ENCODE data around the gene ZNF189.
"Not testable (repeated sequence)": the region's sequence is repeated elsewhere in the genome, so short reads cannot be mapped to it uniquely, and the experiment has no call there.

Gene ZNF189

DNA sequence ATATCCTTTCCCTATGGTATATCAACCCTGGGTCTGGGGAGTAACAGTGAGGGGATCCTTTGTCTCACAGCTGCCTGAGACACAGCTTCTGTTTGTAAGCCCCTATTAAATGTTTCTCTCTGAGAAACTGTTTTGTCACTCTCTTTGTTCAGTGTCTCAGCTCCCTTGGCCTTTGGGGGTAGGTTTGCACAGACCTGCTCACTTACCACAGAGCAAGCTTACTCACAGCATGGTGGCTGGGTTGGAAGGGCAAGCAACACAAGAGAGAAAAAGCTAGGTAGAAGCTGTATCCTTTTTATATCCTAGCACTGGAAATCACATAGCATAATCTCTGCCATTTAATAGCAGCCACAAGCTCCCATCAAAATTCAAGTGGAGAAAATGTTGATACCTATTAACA is 18.4 kb upstream of the ZNF189 start:
- DNase-seq (ENCODE audit: low read depth), result no peak

DNA sequence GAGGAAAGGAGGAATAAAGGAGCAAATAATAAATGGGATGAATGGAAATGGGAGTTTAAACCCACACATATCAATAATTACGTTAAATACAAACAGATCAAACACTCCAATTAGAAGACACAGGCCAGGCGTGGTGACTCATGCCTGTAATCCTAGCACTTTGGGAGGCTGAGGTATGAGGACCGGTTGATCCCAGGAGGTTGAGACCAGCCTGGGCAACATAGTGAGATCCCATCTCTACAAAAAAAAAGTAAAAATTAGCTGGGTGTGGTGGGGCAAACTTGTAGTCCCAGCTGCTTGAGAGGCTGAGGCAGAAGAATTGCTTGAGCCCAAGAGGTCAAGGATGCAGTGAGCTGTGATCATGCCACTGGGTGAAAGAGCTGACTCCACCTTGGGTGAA is 17.5 kb upstream of the ZNF189 start:
- no peak for DNase-seq (ENCODE audit: low read depth)

DNA sequence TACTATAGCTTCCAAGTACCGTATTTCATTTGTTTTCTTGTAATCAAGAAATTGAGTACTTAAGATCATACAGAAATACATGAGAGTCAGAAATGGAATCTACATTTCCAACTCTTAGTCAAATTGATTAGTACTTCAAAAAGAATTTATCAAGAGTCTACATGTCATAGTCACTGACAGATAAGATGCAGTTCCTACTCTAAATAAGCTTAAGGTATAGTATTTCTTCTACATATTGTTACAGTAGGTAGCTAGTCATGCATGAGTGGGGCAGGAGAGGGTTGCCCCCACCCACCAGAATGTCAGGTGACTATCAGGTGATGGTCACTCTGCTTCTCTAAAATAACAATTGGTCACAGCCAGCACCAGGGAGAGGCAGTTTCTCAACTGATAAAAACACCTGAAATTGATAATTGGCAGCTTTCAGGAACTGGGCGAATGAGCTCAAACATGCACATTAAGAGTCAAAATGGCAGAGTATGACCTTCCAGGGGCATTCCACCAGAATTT is 16.8 kb upstream of the ZNF189 start:
- no peak for DNase-seq (ENCODE audit: low read depth)

DNA sequence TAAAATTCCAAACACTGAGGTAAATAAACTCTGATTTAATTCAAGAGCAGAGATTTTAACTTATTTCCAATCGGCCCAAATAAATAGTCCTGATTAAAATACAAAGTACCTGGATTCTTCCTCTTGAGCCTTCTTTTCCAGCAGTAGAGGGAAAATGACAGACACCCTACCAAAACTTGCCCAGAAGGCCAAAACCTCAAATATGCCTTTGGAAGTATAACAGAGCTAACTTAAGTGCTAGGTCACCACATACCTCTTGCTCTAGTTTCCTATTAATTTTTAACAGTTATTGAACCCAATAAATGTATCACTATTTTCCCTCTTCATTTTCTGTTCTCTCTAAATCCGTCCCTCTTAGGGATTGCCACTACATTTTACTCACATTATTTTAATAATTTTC is 15.3 kb upstream of the ZNF189 start:
- no peak for DNase-seq (ENCODE audit: low read depth)

DNA sequence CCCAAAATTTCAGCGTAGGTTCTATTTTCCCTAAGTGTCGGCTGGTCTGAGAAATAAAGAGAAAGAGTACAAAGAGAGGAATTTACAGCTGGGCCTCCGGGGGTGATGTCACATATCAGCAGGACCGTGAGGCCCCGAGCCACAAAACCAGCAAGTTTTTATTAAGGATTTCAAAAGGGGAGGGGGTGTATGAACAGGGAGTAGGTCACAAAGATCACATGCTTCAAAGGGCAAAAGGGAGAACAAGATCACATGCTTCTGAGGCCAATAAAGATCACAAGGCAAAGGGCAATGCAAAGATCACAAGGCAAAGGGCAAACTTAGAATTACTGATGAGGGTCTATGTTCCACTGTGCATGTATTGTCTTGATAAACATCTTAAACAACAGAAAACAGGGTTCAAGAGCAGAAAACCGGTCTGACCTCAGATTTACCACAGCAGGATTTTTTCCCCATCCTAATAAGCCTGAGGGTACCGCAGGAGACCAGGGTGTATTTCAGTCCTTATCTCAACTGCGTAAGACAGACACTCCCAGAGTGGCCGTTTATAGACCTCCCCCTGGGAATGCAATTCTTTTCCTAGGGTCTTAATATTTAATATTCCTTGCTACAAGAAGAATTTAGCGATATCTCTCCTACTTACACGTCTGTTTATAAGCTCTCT is 13.6 kb upstream of the ZNF189 start, which contains the start of gene BAAT:
TSS of gene BAAT (minus strand) at position 134 of the 664 bp plus-strand sequence. CDS start 13,602 bp downstream, outside the sequence.
- DNase-seq (ENCODE audit: low read depth), result not testable (repeated sequence)

DNA sequence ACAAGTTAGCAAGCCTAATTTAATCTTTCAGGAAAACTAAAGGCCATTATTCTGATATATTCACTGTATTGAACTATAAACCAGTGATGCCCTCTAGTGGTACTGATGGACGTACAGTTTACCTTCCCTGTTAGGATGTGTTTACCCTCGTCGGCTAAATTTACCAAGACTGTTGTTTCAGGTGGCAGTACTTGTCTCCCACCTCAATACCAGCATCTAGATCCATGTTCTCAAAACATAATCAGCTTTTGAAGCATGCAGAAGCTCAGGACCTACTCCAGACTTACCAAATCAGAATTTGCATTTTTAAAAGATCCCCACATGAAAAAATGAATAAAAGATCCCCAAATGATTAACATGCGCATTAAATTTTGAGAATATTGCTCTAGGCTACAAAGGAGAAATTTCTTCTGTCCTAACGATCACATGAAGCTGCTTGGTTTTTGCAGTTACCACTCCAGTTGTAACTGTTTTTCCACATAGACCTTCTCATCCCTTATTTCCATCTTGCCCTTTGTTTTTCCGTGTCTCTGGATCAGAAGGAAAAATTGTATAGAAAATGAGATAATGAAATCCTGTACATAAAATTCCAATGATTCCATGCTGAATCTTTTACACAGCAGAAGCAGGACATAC is 10.7 kb upstream of the ZNF189 start:
- no peak for DNase-seq (ENCODE audit: low read depth)

DNA sequence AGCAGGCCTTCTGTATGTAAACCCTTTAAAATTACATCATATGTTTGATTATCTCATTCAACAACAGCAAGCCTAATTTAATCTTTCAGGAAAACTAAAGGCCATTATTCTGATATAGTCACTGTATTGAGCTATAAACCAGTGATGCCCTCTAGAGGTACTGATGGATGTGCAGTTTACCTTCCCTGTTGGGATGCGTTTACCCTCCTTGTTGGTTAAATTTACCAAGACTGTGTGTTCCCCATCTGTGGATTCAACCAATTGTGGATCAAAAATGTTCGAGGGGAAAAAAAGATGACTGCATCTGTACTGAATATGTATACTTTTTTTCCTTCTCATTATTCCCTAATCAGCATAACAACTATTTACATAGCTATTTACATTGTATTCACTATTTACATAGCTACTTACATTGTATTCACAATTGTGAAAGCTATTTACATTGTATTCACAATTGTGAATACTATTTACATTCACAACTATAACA is 10.1 kb upstream of the ZNF189 start:
- DNase-seq (ENCODE audit: low read depth), result no peak

DNA sequence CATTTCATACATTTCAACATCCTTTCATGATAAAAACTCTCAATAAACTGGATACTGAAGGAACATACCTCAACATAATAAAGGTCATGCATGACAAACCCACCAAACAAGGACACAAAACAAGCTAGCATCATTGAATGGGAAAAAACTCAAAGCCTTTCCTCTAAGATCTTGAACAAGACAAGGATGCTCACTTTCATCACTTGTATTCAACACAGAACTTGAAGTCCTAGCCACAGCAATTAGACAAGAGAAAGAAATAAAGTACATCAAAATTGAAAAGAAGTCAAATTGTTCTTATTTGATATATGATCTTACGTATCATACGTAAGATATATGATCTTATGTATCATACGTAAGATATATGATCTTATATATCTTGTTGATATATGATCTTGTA is 5.5 kb upstream of the ZNF189 start:
- no peak for DNase-seq (ENCODE audit: low read depth)

DNA sequence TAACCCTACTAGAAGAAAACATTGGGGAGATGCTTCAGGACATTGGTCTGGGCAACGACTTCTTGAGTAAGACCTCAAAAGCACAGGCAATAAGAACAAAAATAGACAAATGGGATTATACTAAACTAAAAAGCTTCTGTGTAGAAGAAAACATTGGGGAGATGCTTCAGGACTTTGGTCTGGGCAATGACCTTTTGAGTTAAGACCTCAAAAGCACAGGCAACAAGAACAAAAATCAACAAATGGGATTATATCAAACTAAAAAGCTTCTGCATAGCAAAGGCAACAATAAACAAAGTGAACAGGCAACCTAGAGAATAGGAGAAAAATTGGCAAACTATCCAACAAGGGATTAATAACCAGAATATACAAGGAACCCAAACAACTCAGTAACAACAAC is 4.0 kb upstream of the ZNF189 start:
- no peak for DNase-seq (ENCODE audit: low read depth)

DNA sequence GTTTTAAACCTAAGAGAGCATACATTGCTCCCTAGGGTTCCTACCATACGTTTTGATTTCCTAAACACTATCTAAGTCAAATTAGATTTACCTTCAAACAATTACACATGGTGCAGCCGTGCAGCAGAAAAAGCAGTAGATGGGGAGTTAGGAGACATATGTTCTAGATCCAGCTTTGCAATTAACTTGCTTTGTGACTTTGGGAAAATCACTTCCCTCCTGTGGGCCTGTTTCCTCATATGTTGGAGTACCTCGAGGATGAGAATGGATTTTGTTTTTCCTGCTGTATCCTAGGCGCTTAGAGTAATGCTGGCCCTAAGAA is 944 bp upstream of the ZNF189 start:
- DNase-seq (ENCODE audit: low read depth), result no peak

DNA sequence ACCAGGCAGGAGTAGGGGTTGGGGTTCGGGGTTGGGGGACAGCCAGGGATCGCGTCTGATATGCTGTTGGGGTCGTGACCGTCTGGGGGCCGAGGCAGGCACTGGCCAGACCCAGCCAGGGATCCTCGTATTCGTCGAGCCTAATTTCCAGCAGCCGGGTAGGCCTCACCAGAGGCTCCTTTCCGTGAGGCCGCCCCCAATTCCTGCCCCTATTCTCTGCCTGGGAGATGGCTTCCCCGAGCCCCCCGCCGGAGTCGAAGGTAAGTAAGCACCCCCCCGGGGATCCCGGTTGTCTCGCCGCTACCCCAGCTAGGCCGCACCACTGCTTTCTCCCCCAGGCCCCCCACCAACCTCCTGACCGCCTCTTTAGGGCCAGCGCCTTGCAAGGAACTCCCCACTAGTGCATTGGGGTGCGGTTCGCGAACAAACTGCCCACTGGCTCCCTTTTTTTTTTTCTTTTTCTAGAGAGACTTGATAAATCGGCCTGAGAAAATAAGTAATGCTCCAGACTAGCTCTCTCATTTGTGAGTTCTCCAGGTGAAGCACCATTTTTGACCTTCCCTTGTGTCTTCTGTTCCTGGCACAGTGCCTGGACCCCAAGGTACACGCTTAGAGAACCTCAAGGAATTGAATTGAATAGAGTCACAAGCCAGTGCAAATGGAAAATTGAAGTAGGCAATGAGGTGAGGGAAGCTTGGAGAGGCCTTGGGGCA is 435 bp downstream of the ZNF189 start:
- peak; percentile 10 for DNase-seq (ENCODE audit: low read depth)

DNA sequence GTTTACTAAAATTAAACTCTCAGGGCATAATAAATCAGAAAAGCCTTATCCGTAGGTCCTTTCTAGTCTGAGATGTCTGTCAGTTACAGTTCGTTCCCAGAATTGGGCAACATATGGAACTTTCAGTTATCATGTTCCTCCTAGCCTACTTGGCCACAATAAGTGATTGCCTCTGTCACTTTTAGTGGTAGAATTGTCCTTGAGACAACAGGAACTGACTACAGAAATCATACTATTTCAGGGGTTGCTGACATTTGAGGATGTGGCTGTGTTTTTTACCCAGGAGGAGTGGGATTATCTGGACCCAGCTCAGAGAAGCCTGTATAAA is 956 bp downstream of the ZNF189 start:
- DNase-seq (ENCODE audit: low read depth), result no peak

DNA sequence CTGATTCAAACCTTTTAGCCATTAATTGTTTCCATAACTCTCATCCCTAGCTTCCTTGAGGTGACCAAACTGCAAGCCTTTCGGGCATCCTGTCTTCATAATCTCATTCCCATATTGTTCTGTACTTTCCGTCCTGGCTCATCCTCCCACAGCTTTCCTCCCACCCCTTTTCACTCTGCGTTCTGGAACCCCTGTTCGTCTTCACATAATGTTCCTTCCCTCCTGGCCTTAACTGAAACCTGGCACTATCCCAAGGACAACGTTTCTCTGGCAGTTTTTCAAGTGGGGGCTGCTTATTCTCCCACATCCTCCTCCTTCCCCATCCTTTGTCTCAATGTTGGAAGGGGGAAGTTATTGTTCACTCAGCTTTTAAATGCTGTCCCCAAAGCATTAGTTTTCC is 1.5 kb downstream of the ZNF189 start:
- DNase-seq (ENCODE audit: low read depth), result no peak

DNA sequence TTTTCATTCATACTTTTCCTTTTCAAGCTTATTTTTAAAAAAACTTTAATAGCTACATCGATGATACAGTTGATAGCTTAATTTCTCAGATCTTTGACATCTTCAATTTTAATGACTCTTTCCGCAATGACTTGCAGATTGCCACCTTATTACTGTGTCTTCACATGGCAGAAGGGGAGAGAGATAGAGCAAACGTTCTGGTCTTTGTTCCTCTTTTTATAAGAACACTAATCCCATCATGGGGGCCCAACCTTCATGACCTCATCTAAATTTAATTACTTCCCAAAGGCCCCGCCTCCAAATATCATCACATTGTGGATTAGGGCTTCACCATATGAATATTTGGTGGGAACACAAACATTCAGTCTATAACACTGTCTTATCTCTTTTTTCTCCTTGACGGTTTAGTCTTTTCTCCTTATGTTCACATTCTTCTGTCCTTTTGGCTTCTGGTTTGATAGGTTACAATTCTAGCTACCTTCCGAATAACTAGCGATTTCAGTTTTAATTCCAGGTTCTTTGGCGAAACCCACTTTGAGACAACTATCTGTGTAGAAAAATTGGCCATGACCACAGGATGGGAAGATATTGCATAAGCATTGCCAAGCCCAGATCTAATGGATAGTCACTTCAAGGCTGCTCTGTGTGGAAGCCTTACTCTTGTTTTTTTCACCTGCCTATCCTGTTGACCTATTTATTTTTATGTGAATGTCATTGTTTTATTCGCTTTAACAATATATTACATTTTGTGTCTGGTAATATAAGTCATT is 5.0 kb downstream of the ZNF189 start:
- DNase-seq (ENCODE audit: low read depth), result no peak

DNA sequence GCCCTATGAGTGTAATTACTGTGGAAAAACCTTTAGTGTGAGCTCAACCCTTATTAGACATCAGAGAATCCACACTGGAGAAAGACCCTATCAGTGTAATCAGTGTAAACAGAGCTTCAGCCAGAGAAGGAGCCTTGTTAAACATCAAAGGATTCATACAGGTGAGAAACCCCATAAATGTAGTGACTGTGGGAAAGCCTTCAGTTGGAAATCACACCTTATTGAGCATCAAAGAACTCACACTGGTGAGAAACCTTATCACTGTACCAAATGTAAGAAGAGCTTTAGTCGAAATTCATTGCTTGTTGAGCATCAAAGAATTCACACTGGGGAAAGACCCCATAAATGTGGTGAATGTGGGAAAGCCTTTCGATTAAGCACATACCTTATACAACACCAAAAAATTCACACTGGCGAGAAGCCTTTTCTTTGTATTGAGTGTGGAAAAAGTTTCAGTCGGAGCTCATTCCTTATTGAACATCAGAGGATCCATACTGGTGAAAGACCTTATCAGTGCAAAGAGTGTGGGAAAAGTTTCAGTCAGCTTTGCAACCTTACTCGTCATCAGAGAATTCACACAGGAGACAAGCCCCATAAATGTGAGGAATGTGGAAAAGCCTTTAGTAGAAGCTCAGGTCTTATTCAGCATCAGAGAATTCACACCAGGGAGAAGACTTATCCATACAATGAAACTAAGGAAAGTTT is 9.9 kb downstream of the ZNF189 start:
- DNase-seq (ENCODE audit: low read depth), result no peak

DNA sequence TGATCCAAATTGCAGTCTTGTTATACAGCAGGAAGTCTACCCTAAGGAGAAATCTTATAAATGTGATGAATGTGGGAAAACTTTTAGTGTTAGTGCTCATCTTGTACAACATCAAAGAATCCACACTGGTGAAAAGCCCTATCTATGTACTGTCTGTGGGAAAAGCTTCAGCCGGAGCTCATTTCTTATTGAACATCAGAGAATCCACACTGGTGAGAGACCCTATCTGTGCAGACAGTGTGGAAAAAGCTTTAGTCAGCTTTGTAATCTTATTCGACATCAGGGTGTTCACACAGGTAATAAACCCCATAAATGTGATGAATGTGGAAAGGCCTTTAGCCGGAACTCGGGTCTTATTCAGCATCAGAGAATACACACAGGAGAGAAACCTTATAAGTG is 10.4 kb downstream of the ZNF189 start:
- DNase-seq (ENCODE audit: low read depth), result no peak

DNA sequence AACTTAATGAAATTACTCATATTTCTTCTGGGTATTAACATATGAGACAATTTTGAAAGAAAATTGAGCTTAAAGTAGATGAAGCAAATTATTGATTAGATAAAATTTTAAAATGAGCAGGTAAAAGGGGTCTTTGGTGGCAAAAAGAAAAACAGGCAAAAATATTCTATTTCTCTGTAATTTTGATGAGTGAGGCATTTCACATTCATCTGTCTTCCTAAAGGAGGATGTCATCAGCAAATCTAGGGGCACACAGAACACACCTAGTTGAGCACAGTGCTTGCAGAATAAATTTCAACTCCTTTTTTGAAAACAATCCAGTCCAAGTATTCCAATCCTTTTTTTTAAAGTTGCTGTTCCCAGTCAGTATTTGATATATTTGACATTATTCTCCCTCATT is 16.2 kb downstream of the ZNF189 start:
- DNase-seq (ENCODE audit: low read depth), result no peak

DNA sequence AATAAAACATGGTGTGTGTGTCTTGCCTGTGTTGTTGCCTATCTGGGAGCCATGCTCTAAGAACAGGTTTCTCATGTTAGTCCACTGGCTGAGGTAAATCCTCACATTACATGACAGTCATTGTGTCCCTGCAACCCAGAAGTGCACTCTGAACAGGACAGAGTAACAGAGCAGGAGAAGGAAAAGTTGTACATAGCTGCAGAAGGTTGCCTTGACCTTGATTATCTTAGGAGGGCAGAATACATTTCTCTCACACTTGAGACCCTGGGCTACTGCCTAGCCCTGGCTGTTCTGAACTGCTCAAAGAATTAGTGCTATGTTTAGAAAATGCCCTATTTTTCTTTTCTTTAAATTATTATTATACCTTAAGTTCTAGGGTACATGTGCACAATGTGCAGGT is 16.9 kb downstream of the ZNF189 start:
- DNase-seq (ENCODE audit: low read depth), result no peak

DNA sequence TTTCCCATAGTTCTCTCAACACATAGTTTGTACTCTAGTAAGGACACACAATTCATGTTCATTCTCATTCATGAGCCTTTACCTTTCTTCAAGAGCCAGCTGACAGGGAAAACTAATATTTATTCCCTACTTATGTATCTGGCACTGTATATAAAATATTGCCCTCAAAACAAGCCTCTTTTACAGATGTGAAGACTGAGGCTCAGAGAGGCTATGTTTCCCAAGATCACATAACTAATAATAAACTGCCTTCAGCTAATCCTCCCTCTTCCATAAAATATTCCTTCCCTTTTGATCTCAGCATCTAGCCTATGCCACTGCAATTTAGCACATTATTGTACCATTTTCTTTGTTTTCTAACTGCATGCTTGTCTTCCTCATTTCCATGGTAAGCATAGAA is 18.7 kb downstream of the ZNF189 start:
- no peak for DNase-seq (ENCODE audit: low read depth)

DNA sequence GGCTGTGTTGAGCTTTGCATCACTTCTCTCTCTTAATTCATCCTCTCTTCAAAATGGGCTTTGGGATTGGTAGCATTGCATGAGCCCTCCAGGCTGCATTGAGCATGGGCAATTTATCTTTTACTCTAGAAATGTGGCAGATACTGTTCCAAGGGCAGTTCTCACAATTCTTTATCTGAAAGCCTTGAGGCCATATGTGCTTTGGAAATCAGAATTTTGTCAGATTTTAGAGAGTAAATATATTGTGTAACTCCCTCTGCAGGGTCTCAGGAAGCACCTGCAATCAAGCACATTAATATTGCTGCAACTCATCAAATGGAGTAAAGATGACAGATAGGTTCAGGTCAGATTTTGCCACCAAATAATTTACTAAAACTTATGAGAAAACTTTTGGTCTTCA is 19.3 kb downstream of the ZNF189 start:
- DNase-seq (ENCODE audit: low read depth), result no peak

DNA sequence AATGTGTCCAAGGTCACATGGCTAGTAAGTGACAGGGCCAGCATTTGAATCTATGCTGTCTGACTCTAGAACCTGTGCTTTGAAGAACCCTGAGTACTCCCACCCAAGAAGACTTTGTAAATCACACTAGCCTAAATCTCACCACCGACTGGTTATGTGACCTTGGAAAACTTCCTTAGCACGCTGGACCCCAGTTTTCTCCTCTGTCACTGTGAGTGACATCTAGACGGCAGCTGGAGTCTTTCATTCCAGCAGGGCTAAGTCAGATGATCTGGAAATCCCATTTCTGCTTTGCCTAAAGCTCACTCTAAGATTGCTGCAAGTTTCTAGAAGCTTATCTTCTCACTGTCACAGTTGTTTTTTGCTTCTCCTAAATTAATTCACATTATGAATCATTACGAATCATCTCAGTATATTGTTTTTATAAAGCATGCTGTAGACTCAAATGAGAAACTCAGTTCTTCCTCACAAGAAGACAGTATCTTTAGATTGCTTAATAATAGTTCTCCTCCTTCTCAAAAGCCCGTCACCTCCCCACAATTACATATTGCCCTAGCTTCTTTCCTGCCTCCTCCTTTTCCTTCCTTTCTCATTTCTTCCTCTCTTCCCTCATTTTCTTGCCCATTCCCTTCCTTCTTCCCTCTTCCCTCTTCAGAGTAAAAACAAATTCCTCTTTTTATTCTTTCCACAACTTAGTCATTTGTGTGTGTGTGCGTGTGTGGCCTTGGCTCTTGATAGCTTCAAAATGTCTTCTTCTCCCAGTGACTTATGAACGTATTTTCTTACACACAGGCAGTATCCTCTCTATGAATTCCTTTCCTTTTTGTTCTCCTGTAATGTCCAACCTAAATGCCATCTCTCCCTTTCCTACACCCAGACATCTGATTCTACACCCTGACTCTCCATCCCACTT is 20.1 kb downstream of the ZNF189 start:
- DNase-seq (ENCODE audit: low read depth), result no peak
